ENCODE results near the gene EHMT1.
"Not testable (repeated sequence)": the region's sequence is repeated elsewhere in the genome, so short reads cannot be mapped to it uniquely, and the experiment has no call there.

Gene EHMT1

GRCh38 chr9:137883977-137884376 is 265.2 kb downstream of the EHMT1 start:
- DNase-seq (ENCODE audit: low read depth, low spot score), result not testable (repeated sequence)

- DNase-seq (ENCODE audit: low read depth, low spot score), result peak; percentile 53
Observed at GRCh38 chr9:137884547-137884946, 265.7 kb downstream of the EHMT1 start.

GRCh38 chr9:137885121-137885520 is 266.3 kb downstream of the EHMT1 start:
- not testable (repeated sequence) for DNase-seq (ENCODE audit: low read depth, low spot score)

Data from ELF-1 (cell line).